SU-DHL-6 (cell line): ENCODE results near the gene ABRACL.

Source experiments
- H2AFZ ChIP-seq: fragments of 200-600 bp; sonication (generic); 2 replicates; pipeline ENCODE4 v1.6.1; 2014; ENCODE audit warnings: low read depth, mild to moderate bottlenecking, moderate library complexity, mixed read lengths, antibody characterized with exemption, low read length; ENCODE audit not compliant: severe bottlenecking
- H3F3A ChIP-seq: fragments of 200-600 bp; shearing (Covaris generic); 2 replicates; pipeline ENCODE4 v1.6.0; 2016; ENCODE audit warnings: antibody characterized with exemption, mild to moderate bottlenecking; ENCODE audit not compliant: insufficient read depth
- H3K27ac ChIP-seq: fragments of 200-600 bp; sonication (generic); 2 replicates; pipeline ENCODE4 v1.5.1; 2016; ENCODE audit warnings: low read depth, mild to moderate bottlenecking, low read length, moderate library complexity, mixed read lengths
- H3K27me3 ChIP-seq: fragments of 200-600 bp; sonication (generic), shearing (Covaris generic); 2 replicates; pipeline ENCODE4 v1.6.0; 2014; ENCODE audit warnings: mild to moderate bottlenecking, low read length
- H3K36me3 ChIP-seq: fragments of 200-600 bp; sonication (generic); 2 replicates; pipeline ENCODE4 v1.6.1; 2014; ENCODE audit warnings: mild to moderate bottlenecking, low read length, mixed read lengths
- H3K4me2 ChIP-seq: fragments of 300-600, 200-600 bp; shearing (Covaris generic), sonication (generic); 2 replicates; pipeline ENCODE4 v1.6.0; 2014; ENCODE audit warnings: low read length, low read depth, mild to moderate bottlenecking; ENCODE audit not compliant: poor library complexity, severe bottlenecking
- H3K4me3 ChIP-seq: fragments of 200-600 bp; sonication (generic); 2 replicates; pipeline ENCODE4 v1.5.1; 2014; ENCODE audit warnings: antibody characterized with exemption, low read length, mild to moderate bottlenecking, mixed read lengths; ENCODE audit not compliant: insufficient read depth, poor library complexity, severe bottlenecking
- H3K79me2 ChIP-seq: fragments of 200-600 bp; sonication (generic); 2 replicates; pipeline ENCODE4 v1.6.1; 2014; ENCODE audit warnings: mild to moderate bottlenecking, low read length, moderate library complexity; ENCODE audit not compliant: insufficient read depth
- H3K9ac ChIP-seq: fragments of 200-600 bp; sonication (generic); 2 replicates; pipeline ENCODE4 v1.7.0; 2014; ENCODE audit warnings: mild to moderate bottlenecking, low read length
- H3K9me2 ChIP-seq: fragments of 200-600 bp; sonication (generic); replicated peaks from 2 replicates; pipeline ENCODE4 v1.6.1; 2014; ENCODE audit warnings: low read length; ENCODE audit not compliant: insufficient read depth
- H3K9me3 ChIP-seq: fragments of 200-600 bp; sonication (generic); 2 replicates; pipeline ENCODE4 v1.6.1; 2014; ENCODE audit warnings: low read length, mixed read lengths; ENCODE audit not compliant: insufficient read depth
- H4K20me1 ChIP-seq: fragments of 200-600 bp; sonication (generic); 2 replicates; pipeline ENCODE4 v1.6.1; 2014; ENCODE audit warnings: low read depth, mild to moderate bottlenecking, antibody characterized with exemption, low read length, moderate library complexity, mixed read lengths
- EZH2phosphoT487 ChIP-seq: fragments of 200-600 bp; sonication (generic), shearing (Covaris generic); conservative IDR thresholded peaks from 2 replicates; pipeline ENCODE4 v1.6.1; 2018; ENCODE audit warnings: mild to moderate bottlenecking, antibody characterized with exemption, low read length, moderate library complexity, mixed read lengths
- TF ChIP-seq, protein P1 (sequence below): fragments of 200-600 bp; sonication (generic); IDR thresholded peaks from one replicate; pipeline ENCODE4 v1.5.1; 2017; ENCODE audit warnings: antibody characterized with exemption, mild to moderate bottlenecking, low read length, moderate library complexity; ENCODE audit not compliant: insufficient read depth, poor library complexity, severe bottlenecking

ABRACL gene

DNA sequence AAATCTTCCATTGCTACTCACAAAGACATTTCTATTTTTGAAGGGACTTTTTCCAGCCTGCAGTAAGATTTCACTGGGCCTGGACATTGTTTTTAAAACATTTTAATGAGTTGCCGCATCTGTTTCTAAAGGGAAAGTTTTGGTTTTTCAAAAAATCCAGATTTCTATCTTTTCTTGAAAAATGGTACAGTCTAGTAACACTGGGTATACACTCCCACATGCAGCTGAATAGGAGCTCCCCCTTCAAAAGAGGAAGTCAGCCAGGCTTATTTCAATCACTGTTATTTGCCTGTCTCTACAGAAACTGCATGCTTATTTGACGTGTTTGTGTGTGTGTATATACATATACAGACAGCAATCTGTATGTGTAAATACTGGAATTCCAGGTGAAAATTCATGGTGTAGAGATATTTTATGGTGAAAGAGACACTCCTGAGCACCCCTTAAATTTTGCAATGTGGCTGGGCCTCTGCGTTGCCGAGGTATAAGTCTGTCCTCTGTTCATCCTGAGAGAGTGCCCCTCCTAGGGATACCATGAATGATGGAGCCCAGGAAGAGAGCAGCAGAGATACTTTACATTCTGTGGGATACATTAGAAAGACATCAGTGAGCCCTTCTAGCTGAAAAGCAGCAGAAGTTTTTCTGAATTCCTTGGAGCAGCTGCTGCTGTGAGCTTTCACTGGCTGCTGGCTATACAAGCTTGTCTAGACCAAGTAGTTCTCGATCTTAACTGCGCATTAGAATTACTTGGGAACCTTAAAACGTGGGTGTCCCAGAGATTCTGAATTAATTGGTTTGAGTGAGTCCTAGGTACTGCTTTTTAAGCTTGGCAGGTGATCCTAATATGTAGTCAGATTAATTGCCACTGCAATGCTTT is 12.0 kb upstream of the ABRACL start:
- H3K79me2 ChIP-seq = no peaks in the 10 kb centered on the region
- H3K4me2 ChIP-seq = no peak overlapping the region
- no peaks in the 10 kb centered on the region for H3F3A ChIP-seq
- no peaks in the 10 kb centered on the region for H3K9me2 ChIP-seq
- no peaks in the 10 kb centered on the region for H3K9me3 ChIP-seq
- H3K27me3 ChIP-seq = no peaks in the 10 kb centered on the region
- no peaks in the 10 kb centered on the region for H3K36me3 ChIP-seq
- no peak overlapping the region for H2AFZ ChIP-seq
- TF ChIP-seq, protein P1, sequence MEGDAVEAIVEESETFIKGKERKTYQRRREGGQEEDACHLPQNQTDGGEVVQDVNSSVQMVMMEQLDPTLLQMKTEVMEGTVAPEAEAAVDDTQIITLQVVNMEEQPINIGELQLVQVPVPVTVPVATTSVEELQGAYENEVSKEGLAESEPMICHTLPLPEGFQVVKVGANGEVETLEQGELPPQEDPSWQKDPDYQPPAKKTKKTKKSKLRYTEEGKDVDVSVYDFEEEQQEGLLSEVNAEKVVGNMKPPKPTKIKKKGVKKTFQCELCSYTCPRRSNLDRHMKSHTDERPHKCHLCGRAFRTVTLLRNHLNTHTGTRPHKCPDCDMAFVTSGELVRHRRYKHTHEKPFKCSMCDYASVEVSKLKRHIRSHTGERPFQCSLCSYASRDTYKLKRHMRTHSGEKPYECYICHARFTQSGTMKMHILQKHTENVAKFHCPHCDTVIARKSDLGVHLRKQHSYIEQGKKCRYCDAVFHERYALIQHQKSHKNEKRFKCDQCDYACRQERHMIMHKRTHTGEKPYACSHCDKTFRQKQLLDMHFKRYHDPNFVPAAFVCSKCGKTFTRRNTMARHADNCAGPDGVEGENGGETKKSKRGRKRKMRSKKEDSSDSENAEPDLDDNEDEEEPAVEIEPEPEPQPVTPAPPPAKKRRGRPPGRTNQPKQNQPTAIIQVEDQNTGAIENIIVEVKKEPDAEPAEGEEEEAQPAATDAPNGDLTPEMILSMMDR = no peak
- TF ChIP-seq EZH2phosphoT487 = no peak
- no peak overlapping the region for H3K27ac ChIP-seq
- no peak overlapping the region for H3K4me3 ChIP-seq
- H3K9ac ChIP-seq = no peak overlapping the region
- no peaks in the 10 kb centered on the region for H4K20me1 ChIP-seq

GRCh38 chr6:139017227-139017626 is 11.3 kb upstream of the ABRACL start:
- TF ChIP-seq EZH2phosphoT487 = no peak
- TF ChIP-seq, protein P1 = no peak
- Histone ChIP-seq H3K27ac (no peak overlapping the region), H3F3A (no peaks in the 10 kb centered on the region), H3K4me3 (no peak overlapping the region), H2AFZ (no peak overlapping the region), H4K20me1 (no peaks in the 10 kb centered on the region), H3K27me3 (no peaks in the 10 kb centered on the region), H3K36me3 (no peaks in the 10 kb centered on the region), H3K79me2 (no peaks in the 10 kb centered on the region), H3K9me2 (no peaks in the 10 kb centered on the region), H3K4me2 (no peak overlapping the region), H3K9me3 (no peaks in the 10 kb centered on the region), H3K9ac (no peak overlapping the region)

- Histone ChIP-seq H3K9ac (no peak overlapping the region), H3F3A (no peaks in the 10 kb centered on the region), H4K20me1 (no peaks in the 10 kb centered on the region), H3K27ac (no peak overlapping the region), H3K9me2 (no peaks in the 10 kb centered on the region), H3K27me3 (no peaks in the 10 kb centered on the region), H2AFZ (no peak overlapping the region), H3K4me3 (no peak overlapping the region), H3K79me2 (no peaks in the 10 kb centered on the region), H3K36me3 (no peaks in the 10 kb centered on the region), H3K9me3 (no peaks in the 10 kb centered on the region), H3K4me2 (no peak overlapping the region)
- no peak for TF ChIP-seq EZH2phosphoT487
- TF ChIP-seq, protein P1 = no peak
Observed at GRCh38 chr6:139019722-139020121, 8.8 kb upstream of the ABRACL start.
